Keratinocyte (primary cell): ENCODE data around the gene PCSK6.

Experiments used
- EZH2 ChIP-seq: IDR thresholded peaks from one replicate; pipeline ENCODE4 v1.6.1; 2012; ENCODE audit warnings: inconsistent platforms, mild to moderate bottlenecking, low read length, moderate library complexity
- TF ChIP-seq, protein P1 (sequence below), 3 experiments: IDR thresholded peaks in 1 of 3; conservative IDR thresholded peaks in 1 of 3; optimal IDR thresholded peaks in 1 of 3; 2 replicates in 2 of 3; 3 replicates in 1 of 3; pipeline versions ENCODE3 to v1.5.1; 2011; ENCODE audit warnings: low read length in 3 of 3, mild to moderate bottlenecking in 3 of 3, moderate library complexity in 2 of 3, control low read depth in 1 of 3, inconsistent platforms in 1 of 3; ENCODE audit not compliant: insufficient read depth in 2 of 3; ENCODE audit errors: extremely low read depth in 1 of 3

DNA sequence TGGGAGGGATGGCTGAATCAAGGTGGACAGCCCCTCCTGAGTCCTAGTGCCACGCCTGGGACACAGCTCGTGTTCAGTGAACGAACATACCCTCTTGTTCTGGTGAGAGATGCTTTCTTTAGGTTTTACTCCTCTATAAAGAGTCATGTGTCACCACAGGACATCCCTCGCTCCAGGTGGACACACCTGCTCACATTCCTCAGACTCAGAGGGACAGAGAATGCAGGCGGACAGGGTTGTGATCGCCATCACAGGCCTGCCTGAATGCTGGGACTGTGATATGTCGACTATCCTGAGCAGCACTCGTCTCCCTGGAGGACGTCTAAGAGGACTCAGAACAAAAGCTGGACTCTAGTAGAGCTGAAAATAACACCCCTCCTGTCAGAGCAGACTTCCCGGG is 98.1 kb downstream of the PCSK6 start:
- TF ChIP-seq, protein P1, sequence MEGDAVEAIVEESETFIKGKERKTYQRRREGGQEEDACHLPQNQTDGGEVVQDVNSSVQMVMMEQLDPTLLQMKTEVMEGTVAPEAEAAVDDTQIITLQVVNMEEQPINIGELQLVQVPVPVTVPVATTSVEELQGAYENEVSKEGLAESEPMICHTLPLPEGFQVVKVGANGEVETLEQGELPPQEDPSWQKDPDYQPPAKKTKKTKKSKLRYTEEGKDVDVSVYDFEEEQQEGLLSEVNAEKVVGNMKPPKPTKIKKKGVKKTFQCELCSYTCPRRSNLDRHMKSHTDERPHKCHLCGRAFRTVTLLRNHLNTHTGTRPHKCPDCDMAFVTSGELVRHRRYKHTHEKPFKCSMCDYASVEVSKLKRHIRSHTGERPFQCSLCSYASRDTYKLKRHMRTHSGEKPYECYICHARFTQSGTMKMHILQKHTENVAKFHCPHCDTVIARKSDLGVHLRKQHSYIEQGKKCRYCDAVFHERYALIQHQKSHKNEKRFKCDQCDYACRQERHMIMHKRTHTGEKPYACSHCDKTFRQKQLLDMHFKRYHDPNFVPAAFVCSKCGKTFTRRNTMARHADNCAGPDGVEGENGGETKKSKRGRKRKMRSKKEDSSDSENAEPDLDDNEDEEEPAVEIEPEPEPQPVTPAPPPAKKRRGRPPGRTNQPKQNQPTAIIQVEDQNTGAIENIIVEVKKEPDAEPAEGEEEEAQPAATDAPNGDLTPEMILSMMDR (optimal IDR thresholded peaks at IDR 0.05 in 1 of 3, IDR thresholded peaks at IDR 0.05 in 1 of 3, conservative IDR thresholded peaks at IDR 0.05 in 1 of 3; ENCODE audit: extremely low read depth in 1 of 3, insufficient read depth in 2 of 3, low read length in 3 of 3): no peak
- no peak for TF ChIP-seq EZH2
